Sigmoid colon (tissue), 7 donors: ENCODE data around the gene ASPM. TPM values are rescaled to one million over a fixed set of nuclear protein-coding genes. Genes with fewer than 3 reads are reported as not detected.
"Not testable (repeated sequence)": the region's sequence is repeated elsewhere in the genome, so short reads cannot be mapped to it uniquely, and the experiment has no call there.

Experiments
- DNase-seq: peaks from one replicate; pipeline ENCODE4 v3.0.0-alpha.2; 2019
- H3K27ac ChIP-seq, 4 donors: fragments of 200-600 bp; sonication (generic); one replicate each; pipeline ENCODE4 v1.5.1; 2016 to 2019; ENCODE audit warnings: mild to moderate bottlenecking in 1 of 4
- H3K27me3 ChIP-seq, 3 donors: fragments of 200-600 bp; sonication (generic); one replicate each; pipeline ENCODE4 v1.5.1; 2019; ENCODE audit warnings: mild to moderate bottlenecking in 1 of 3
- H3K36me3 ChIP-seq, 4 donors: fragments of 200-600 bp; sonication (generic); one replicate each; pipeline ENCODE4 v1.5.1; 2016 to 2019
- H3K4me1 ChIP-seq, 4 donors: fragments of 200-600 bp; sonication (generic); one replicate each; pipeline ENCODE4 v1.5.1; 2017 to 2019
- H3K4me3 ChIP-seq, 4 donors: fragments of 200-600 bp; sonication (generic); one replicate each; pipeline ENCODE4 v1.5.1; 2017 to 2019; ENCODE audit warnings: mild to moderate bottlenecking in 2 of 4, moderate library complexity in 1 of 4
- H3K9me3 ChIP-seq, 4 donors: fragments of 200-600 bp in 3 of 4; sonication (generic) in 3 of 4; one replicate each; pipeline versions ENCODE4 v1.5.1 to v1.6.1; 2013 to 2019
- EP300 ChIP-seq, 4 donors: sonication (generic); formaldehyde crosslinking; IDR thresholded peaks; one replicate each; pipeline ENCODE4 v1.6.1; 2017; ENCODE audit warnings: antibody characterized with exemption in 4 of 4
- POLR2A ChIP-seq, 2 donors: fragments of 450-650 bp; IDR thresholded peaks; one replicate each; pipeline ENCODE4 v1.6.1; 2016; ENCODE audit warnings: antibody characterized with exemption in 2 of 2, mild to moderate bottlenecking in 2 of 2, moderate library complexity in 2 of 2
- POLR2AphosphoS5 ChIP-seq, 4 donors: sonication (generic); formaldehyde crosslinking; IDR thresholded peaks; one replicate each; pipeline ENCODE4 v1.6.1; 2017; ENCODE audit warnings: antibody characterized with exemption in 4 of 4
- WGBS, 2 donors: extraction: QIAGEN DNeasy Blood & Tissue Kit; methylation state at CpG; one replicate each; pipeline ENCODE4 v1.1.7; 2013; 5-methylcytosine and 5-hydroxymethylcytosine counted together
- intact Hi-C: fragments of 100-400 bp; cut with DNase I; formaldehyde crosslinking; loops from one replicate; pipeline ENCODE4 v1.15.1; 2023
- polyA plus RNA-seq, 3 donors: library from polyadenylated mRNA; stranded (reverse); fragments of 200-250 nt; gene quantifications; one replicate each; pipeline ENCODE4 v1.2.3, GENCODE V29; 2013
- total RNA-seq, 4 donors: library from RNA; depleted of rRNA; stranded (reverse); fragments of >200 nt; gene quantifications; one replicate each; pipeline ENCODE4 v1.1.0, GENCODE V29; 2016
- TF ChIP-seq, protein P1 (sequence below), 4 experiments: fragments of 450-650 bp in 3 of 4; fragments of 200-600 bp in 1 of 4; IDR thresholded peaks; one replicate each; pipeline ENCODE4 v1.5.1; 2016 to 2019; ENCODE audit warnings: antibody characterized with exemption in 4 of 4, mild to moderate bottlenecking in 3 of 4, moderate library complexity in 2 of 4
- donor health status: healthy with polysubstance abuse.
- donor health status: Bipolar disorder and iron deficiency.
- donor health status: healthy.

Gene ASPM
- total and polyA plus RNA-seq, 7 donors = under 0.01 to 5.9 (median 0.69) TPM

DNA sequence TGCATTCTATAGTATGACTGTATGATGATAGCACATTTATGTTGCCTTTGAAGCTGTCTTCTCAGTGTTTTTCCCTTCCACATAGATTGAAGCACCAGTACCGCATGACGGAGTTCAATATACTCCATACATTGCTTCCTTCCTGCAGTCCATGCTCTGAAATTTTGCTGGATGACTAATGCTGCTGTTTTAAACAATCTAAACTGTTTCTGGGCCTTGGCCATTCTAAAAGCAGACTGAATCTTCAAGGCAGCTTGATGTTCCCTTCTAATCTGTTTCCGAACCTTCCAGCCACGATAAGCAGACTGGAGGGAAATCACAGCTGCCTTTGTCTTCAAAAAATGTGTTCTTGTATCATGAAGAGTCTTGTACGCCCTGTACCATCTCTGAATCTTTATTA lies 43.2 kb downstream of the ASPM start:
- intact Hi-C loops = no loop called here
- Histone ChIP-seq H3K27me3 (no peaks in the 10 kb centered on the region), H3K36me3 (no peaks in the 10 kb centered on the region), H3K4me1 (peaks cover 0 to 6% (median 0%) of the 10 kb centered on the region in 4 donors), H3K9me3 (no peaks in the 10 kb centered on the region), H3K27ac (no peak overlapping the region), H3K4me3 (no peak overlapping the region)
- 93 to 97% methylated on average over 5 of the region's 5 CpGs for WGBS, 2 donors
- TF ChIP-seq, protein P1, sequence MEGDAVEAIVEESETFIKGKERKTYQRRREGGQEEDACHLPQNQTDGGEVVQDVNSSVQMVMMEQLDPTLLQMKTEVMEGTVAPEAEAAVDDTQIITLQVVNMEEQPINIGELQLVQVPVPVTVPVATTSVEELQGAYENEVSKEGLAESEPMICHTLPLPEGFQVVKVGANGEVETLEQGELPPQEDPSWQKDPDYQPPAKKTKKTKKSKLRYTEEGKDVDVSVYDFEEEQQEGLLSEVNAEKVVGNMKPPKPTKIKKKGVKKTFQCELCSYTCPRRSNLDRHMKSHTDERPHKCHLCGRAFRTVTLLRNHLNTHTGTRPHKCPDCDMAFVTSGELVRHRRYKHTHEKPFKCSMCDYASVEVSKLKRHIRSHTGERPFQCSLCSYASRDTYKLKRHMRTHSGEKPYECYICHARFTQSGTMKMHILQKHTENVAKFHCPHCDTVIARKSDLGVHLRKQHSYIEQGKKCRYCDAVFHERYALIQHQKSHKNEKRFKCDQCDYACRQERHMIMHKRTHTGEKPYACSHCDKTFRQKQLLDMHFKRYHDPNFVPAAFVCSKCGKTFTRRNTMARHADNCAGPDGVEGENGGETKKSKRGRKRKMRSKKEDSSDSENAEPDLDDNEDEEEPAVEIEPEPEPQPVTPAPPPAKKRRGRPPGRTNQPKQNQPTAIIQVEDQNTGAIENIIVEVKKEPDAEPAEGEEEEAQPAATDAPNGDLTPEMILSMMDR (IDR thresholded peaks at IDR 0.05) = no peak
- TF ChIP-seq POLR2A (IDR thresholded peaks at IDR 0.05) (no peak), POLR2AphosphoS5 (IDR thresholded peaks at IDR 0.05) (no peak), EP300 (IDR thresholded peaks at IDR 0.05) (no peak)
- no peak for DNase-seq

DNA sequence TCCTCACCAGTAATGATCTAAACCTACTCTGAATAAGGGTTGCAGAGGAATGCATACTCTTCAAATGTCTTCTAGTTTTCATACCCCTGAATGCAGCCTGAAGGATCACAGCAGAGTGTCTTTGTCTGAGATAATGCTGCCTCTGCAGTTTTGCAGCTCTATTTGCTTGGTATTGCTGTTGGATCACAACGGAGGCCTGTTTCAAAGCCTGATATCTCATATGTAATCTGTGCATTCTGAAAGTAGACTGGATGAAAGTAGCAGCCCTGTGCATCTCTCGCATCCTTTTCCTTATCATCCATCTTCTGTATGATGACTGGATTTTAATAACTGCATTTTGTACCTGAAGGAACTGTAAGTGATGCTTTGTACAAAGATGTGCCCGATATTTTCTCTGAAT lies 44.5 kb downstream of the ASPM start:
- H3K27me3 ChIP-seq = no peaks in the 10 kb centered on the region
- no peaks in the 10 kb centered on the region for H3K9me3 ChIP-seq
- no peak overlapping the region for H3K27ac ChIP-seq
- H3K4me3 ChIP-seq = no peak overlapping the region
- no peak for DNase-seq
- 85 to 94% methylated on average over 3 of the region's 3 CpGs for WGBS, 2 donors
- H3K36me3 ChIP-seq = no peaks in the 10 kb centered on the region
- intact Hi-C loops = no loop called here
- TF ChIP-seq POLR2AphosphoS5 (IDR thresholded peaks at IDR 0.05) (no peak), EP300 (IDR thresholded peaks at IDR 0.05) (no peak), POLR2A (IDR thresholded peaks at IDR 0.05) (no peak)
- TF ChIP-seq, protein P1 (IDR thresholded peaks at IDR 0.05) = no peak
- peaks cover 0 to 6% (median 0%) of the 10 kb centered on the region in 4 donors for H3K4me1 ChIP-seq

DNA sequence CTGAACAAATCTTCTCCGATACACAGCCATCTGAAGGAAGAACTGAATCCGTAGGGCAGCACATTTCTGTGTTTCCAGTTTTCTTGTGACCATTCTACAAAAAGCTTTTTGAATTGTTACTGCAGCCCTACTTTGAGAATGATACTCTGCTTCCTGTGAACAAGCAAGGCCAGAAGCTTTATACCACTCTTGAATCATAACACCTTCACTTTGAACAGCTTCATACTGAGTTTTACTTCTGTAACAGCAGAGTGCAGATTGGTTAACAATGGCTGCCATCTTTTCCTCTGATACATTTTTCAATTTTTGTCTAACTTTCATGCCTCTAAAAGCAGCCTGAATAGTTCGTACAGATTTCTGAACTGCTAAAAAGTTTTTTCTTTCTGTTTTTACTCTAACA lies 45.8 kb downstream of the ASPM start:
- no peaks in the 10 kb centered on the region for H3K9me3 ChIP-seq
- peaks cover 0 to 6% (median 0%) of the 10 kb centered on the region in 4 donors for H3K4me1 ChIP-seq
- H3K27me3 ChIP-seq = no peaks in the 10 kb centered on the region
- intact Hi-C loops = no loop called here
- H3K36me3 ChIP-seq = no peaks in the 10 kb centered on the region
- no peak overlapping the region for H3K4me3 ChIP-seq
- DNase-seq = no peak
- WGBS, 2 donors = 91 to 97% methylated on average over 3 of the region's 3 CpGs
- no peak overlapping the region for H3K27ac ChIP-seq
- TF ChIP-seq POLR2A (IDR thresholded peaks at IDR 0.05) (no peak), POLR2AphosphoS5 (IDR thresholded peaks at IDR 0.05) (no peak)

DNA sequence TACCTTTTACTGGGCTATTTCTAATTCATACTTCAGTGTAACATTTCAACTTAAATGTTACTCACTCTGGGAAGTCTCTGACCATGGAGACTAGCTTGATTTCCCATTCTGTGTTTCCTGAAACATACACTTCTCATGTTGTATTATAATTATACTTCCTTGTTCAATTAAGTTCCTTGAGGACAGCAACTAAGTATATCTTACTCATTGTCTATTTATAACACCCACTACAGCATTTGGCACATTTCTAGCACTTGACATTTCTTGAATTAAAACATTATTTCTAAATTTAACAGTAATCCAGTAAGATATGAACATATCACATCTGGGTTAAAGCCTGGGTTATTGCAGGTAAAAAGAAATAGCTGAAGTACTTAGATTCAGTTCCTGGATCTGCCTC lies 47.0 kb downstream of the ASPM start:
- DNase-seq = no peak
- Histone ChIP-seq H3K9me3 (no peaks in the 10 kb centered on the region), H3K27me3 (no peaks in the 10 kb centered on the region), H3K27ac (no peak overlapping the region), H3K36me3 (no peaks in the 10 kb centered on the region), H3K4me3 (no peak overlapping the region), H3K4me1 (peaks cover 0 to 6% (median 0%) of the 10 kb centered on the region in 4 donors)
- intact Hi-C loops = no loop called here
- TF ChIP-seq EP300 (IDR thresholded peaks at IDR 0.05) = no peak
- TF ChIP-seq, protein P1 (IDR thresholded peaks at IDR 0.05) = no peak
- TF ChIP-seq POLR2AphosphoS5 (IDR thresholded peaks at IDR 0.05) = no peak
- TF ChIP-seq POLR2A (IDR thresholded peaks at IDR 0.05) = no peak

DNA sequence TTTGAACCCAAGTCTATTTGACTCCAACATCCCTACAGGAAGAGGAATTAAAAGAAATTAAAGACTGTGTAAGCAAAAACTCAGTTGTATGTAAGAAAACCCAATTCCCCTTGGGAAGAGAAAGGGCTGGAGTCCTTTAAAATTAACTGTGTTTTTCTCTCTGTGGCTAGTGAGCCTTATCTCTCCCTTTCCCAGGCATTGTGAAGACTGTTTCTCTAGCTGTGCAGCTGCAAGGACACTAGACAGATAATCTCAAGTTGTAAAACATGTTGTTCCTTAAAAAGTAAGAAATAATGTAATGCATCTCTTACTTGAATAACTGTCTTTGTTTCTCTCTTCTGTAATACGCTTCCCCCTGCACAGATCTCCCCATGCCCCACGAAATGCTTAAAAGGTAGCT lies 49.5 kb downstream of the ASPM start:
- DNase-seq, H3K4me1 ChIP-seq, H3K27ac ChIP-seq, H3K4me3 ChIP-seq, H3K36me3 ChIP-seq, intact Hi-C loops, H3K27me3 ChIP-seq, H3K9me3 ChIP-seq: not testable (repeated sequence)
- WGBS, 2 donors = 98 to 100% methylated on average over 2 of the region's 2 CpGs

DNA sequence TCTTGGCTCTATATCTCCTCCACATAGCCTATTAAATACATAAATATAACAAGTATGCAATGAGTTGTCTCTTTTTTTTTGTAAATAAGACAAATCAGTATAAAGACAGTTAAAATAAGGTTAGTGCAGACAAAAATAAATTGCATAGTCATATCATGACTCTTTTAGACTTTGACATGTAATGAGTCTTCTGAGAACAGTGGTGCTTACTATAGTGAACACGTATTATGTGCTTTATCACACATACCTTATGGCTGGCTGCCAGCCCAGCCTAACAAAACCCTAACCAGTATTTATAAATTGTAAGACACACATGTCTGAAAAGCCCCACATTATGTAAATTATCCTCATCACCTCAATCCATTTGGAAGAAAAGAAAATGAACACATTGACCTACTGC lies 50.3 kb downstream of the ASPM start:
- Histone ChIP-seq H3K4me3 (no peak overlapping the region), H3K27me3 (no peaks in the 10 kb centered on the region), H3K36me3 (no peaks in the 10 kb centered on the region), H3K9me3 (no peaks in the 10 kb centered on the region), H3K4me1 (no peaks in the 10 kb centered on the region), H3K27ac (no peak overlapping the region)
- TF ChIP-seq POLR2AphosphoS5 (IDR thresholded peaks at IDR 0.05) (no peak), EP300 (IDR thresholded peaks at IDR 0.05) (no peak), POLR2A (IDR thresholded peaks at IDR 0.05) (no peak)
- TF ChIP-seq, protein P1 (IDR thresholded peaks at IDR 0.05) = no peak
- 29 to 62% methylated on average over 1 of the region's 1 CpG for WGBS, 2 donors
- intact Hi-C loops = no loop called here
- DNase-seq = no peak
